Measurements from ENCODE around the gene HAND2. TPM values are rescaled to one million over a fixed set of nuclear protein-coding genes. Genes with fewer than 3 reads are reported as not detected.
A peak's percentile ranks its signal among the peaks of the same experiment; 100 is the strongest.

The HAND2 gene
- total RNA-seq, 4 donors from 2014 or later, result 0.25 to 11.0 (median 4.1) TPM

GRCh38 chr4:173519111-173520101 is 10.6 kb downstream of the HAND2 start:
- peak in 1 of 2 donors; percentile 75 for DNase-seq (ENCODE audit: low spot score in 2 of 2)
- no peak overlapping the region for H3K4me3 ChIP-seq (ENCODE audit: low read depth, poor library complexity, severe bottlenecking)
- 25 to 26% methylated on average over 30 to 31 of the region's 31 CpGs for WGBS, 2 donors
- TF ChIP-seq CTCF (IDR thresholded peaks at IDR 0.05), result no peak
- no peak for TF ChIP-seq POLR2A (IDR thresholded peaks at IDR 0.05)
- intact Hi-C loops (cut with DNase I; ENCODE audit: low total_unique reads), result no loop called here

DNA sequence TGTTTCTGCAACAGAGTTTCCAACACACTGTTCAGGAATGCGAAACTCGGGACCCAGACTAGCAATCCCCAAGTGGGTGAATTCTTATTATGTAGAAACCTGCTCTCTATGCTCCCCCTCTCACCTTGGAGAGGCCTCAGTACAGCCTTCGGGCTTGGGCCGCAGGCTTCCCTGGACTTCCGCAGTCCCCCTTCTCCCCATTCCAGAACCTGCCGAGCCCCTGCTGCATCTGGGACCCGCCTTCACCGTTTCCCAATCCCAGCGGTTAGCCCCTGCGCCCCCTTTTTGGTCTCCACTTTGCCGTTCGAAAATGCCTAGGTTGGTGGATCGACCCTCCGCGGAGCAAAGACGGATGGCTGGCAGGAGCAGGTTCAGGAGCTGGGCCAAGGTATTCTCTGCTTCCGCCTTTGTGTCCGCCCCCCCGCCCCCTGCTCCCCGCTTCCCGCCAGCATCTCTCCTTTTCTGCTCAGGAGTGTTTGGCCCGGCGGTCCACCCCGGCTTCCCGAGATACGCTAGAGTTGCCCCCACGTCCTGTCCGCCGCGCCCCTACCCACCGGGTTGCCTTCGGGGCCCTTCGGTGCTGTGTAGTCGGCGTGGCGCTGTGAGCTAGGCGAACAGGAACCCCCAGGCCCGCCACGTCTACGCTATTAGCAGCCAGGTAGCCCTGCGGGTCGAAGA is 11.5 kb downstream of the HAND2 start:
- no peak overlapping the region for H3K4me3 ChIP-seq (ENCODE audit: low read depth, poor library complexity, severe bottlenecking)
- WGBS, 2 donors, result 14 to 22% methylated on average over 42 of the region's 42 CpGs
- TF ChIP-seq POLR2A (IDR thresholded peaks at IDR 0.05), result no peak
- TF ChIP-seq CTCF (IDR thresholded peaks at IDR 0.05), result no peak
- peak in 1 of 2 donors; percentile 84 for DNase-seq (ENCODE audit: low spot score in 2 of 2)
- intact Hi-C loops (cut with DNase I; ENCODE audit: low total_unique reads), result no loop called here

DNA sequence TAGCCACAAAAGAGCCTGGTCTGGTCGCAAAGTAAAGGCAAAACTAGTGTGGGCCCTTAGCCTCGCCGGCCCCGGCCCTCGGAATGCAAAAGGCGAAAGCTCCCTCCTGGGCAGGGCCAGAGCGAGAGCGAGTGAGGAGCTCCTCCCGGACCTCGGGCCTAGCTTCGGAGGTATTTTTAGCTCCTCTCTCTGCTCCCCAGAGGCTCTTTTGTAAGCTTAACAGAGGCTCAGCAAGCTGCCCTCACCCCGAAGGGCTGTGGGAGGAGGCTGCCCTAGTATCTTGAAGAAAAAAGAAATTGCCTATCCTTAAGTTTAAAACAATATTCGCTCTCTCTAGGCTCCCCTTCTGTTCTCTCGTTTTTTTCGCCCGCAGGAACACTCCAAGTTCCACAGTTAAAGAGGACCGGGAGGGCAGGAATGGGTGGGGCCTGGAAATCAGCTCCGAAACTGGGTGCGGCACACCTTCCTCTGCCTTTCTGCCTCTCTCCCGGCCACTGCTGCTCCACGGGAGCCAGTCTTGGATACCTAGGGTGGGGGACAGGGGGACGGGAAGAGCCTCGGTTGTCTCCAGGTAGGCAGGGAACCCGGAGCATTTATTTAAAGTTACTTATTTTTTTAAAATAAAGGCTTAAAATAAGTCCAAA is 12.1 kb downstream of the HAND2 start:
- DNase-seq (ENCODE audit: low spot score in 2 of 2), result peak in 1 of 2 donors; percentile 76
- intact Hi-C loops (cut with DNase I; ENCODE audit: low total_unique reads), result no loop called here
- no peak for TF ChIP-seq CTCF (IDR thresholded peaks at IDR 0.05)
- no peak for TF ChIP-seq POLR2A (IDR thresholded peaks at IDR 0.05)
- no peak overlapping the region for H3K4me3 ChIP-seq (ENCODE audit: low read depth, poor library complexity, severe bottlenecking)
- WGBS, 2 donors, result 31 to 41% methylated on average over 24 of the region's 24 CpGs

- WGBS, 2 donors, result 21 to 37% methylated on average over 48 of the region's 48 CpGs
- TF ChIP-seq CTCF (IDR thresholded peaks at IDR 0.05) (no peak), POLR2A (IDR thresholded peaks at IDR 0.05) (no peak)
- peak in 1 of 2 donors; percentile 79 for DNase-seq (ENCODE audit: low spot score in 2 of 2)
- no peak overlapping the region for H3K4me3 ChIP-seq (ENCODE audit: low read depth, poor library complexity, severe bottlenecking)
- intact Hi-C loops (cut with DNase I; ENCODE audit: low total_unique reads), result no loop called here
These were observed 13.2 kb downstream of the HAND2 start for GRCh38 chr4:173516621-173517524.

DNA sequence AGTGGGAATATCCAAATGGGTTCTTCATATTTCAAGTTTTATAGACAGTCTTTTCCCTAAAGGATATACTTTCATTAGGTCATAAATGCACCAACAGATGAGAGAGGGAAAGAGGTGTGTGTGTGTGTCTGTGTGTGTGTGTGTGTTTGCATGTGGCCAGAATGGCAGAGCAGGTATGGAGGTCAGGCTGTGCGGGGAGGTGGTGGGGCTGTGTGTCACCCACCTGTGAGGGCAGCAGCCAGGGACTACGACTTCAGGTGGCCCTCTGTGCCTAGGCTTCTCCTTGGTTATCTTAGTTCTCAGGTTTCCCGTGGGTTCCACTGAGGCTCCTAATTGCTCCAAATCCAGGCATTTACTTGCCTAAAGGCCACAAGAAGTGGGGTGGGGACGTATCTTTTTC is 14.6 kb downstream of the HAND2 start:
- TF ChIP-seq POLR2A (IDR thresholded peaks at IDR 0.05) (no peak), CTCF (IDR thresholded peaks at IDR 0.05) (no peak)
- no peak overlapping the region for H3K4me3 ChIP-seq (ENCODE audit: low read depth, poor library complexity, severe bottlenecking)
- 41 to 57% methylated on average over 4 of the region's 4 CpGs for WGBS, 2 donors
- intact Hi-C loops (cut with DNase I; ENCODE audit: low total_unique reads), result no loop called here
- DNase-seq (ENCODE audit: low spot score in 2 of 2), result peak in 1 of 2 donors; percentile 31

Measured in lower leg skin (tissue), 4 donors.